Cerebellar cortex (tissue), 1 donor: Measurements from ENCODE around the gene NUP43.
"Not testable (repeated sequence)": the region's sequence is repeated elsewhere in the genome, so short reads cannot be mapped to it uniquely, and the experiment has no call there.

Experiments used
- DNase-seq: peaks from one replicate; pipeline ENCODE4 v3.0.0-alpha.2; 2015; ENCODE audit warnings: low spot score

Gene NUP43

DNA sequence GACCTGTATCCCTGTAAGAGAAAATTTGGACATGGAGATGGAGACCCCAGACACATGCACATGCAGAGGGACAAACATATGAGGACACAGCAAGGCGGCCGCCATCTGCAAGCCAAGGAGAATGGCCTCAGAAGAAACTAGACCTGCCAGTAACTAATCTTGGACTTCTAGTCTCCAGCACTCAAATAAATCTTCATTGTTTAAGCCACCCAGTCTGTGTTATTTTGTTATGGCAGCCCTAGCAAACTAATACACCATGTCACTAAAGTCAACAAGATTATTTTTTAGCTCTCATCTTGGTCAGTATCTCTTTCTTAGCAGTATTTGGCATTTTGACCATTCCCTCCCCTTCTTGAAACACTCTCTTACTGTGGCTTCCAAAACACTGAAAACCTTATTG is 55.1 kb downstream of the NUP43 start:
- no peak for DNase-seq

DNA sequence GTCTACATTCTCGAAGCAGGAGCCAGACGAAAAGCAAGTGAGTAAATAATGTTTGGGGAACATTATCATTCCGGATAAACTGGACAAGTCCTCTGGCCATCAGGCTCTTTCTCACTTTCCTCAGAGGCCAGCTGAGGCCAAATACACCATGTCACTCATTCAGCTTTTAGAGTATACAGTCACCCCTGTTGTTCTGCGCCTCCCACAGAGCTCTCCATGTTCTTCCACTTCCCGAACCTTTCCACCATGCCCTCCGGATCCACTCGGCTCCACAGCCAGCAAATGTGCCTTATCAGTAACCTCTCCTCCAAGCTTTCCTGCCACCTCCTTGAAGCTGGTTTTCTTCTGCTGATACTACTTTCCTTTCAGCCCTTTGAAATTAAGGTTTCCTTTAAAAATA is 60.1 kb downstream of the NUP43 start:
- DNase-seq: peak; percentile 16

DNA sequence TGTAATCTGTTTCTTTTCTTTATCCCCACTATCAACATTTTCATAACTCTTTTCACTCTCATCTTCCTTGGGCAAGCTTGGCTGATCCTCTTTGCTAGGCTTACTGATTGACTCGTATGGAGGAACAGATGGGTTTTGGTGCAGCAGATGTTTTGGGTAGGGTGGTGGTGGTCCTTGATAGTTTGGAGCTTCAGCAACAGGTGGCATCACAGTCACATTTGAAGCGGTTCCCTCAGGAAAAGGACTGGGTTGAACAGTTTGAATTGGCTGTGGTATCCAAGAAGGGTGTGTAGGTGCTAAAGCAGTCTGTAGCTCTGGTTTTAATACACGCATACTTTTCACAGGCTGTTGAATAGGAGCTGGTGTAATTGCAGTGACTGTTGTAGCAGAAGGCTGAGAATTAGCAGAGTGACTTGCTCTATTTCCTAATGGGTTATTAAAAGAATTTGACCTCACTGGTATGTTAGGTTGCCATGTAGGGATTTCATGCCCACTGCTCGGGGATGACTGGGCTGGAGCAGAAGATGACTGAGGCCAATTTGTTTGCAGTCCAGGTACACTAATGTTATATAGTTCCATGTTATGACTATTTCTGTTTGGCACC is 63.0 kb downstream of the NUP43 start:
- no peak for DNase-seq

DNA sequence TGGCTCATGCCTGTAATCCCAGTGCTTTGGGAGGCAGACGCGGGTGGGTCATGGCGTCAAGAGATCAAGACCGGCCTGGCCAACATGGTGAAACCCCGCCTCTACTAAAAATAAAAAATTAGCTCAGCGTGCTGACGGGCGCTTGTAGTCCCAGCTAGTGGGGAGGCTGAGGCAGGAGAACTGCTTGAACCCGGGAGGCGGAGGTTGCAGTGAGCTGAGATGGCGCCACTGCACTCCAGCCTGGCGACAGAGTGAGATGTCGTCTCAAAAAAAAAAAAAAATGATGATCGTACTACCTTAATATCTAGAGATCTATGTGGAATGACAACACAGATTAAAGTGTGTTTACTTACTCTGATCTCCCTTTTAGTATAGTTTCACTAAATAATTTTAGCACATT is 64.5 kb downstream of the NUP43 start:
- not testable (repeated sequence) for DNase-seq

DNA sequence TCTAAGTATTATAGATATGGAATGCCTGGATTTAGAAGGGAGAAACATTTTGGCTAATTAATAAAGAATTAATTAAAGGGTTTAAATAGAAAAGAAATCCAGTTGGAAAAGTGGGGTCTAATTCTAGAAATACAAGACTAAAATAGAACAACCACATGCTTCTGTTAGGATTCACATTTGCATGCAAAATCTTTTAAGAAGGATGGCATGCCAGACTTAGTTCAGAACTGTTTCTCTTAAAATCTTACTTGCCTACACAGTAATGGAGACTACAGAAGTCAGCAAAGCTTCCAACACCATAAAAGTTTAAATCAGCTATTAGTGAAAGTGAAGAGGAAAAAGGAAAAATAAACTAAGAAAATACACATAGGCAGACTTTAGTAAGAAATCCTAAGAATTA is 65.1 kb downstream of the NUP43 start:
- DNase-seq: no peak

DNA sequence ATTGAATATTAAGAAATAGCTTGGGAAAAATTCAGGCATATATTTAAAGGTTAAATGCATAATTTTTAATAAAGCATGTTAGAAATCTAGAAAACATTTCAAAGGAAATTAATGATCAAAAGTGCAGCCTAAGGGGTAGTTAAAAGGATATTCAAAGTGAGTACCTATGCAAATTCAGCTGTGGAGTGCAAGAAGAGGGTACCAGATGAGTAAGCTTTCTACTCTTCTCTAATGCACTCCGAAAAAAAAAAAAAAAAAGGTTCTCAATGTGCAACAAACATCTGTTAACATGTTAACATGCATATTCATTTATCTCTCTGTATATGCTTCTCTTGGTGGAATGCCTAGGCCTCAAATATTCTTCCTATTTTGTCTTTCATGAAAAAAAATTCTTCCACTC is 65.8 kb downstream of the NUP43 start:
- DNase-seq: no peak
